ENCODE data around the gene SHANK3.

DNA sequence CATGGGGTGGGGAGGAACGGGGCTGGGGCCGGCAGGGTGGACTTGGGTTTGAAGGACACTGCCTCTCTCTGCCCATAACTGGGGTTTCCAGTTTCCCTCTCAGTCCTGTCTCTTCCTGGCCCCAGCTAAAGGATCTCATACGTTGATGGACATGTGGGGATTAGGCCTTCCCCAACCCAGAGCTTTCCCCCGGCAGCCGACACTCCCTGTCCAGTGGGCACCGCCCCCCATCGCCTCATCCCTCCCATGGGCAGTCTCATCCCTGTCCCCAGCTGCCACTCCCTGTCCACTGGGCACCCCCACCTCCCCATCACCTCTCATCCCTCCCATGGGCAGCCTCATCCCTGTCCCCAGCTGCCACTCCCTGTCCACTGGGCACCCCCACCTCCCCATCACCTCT is 43.2 kb downstream of the SHANK3 start:
- TF ChIP-seq, protein P1, sequence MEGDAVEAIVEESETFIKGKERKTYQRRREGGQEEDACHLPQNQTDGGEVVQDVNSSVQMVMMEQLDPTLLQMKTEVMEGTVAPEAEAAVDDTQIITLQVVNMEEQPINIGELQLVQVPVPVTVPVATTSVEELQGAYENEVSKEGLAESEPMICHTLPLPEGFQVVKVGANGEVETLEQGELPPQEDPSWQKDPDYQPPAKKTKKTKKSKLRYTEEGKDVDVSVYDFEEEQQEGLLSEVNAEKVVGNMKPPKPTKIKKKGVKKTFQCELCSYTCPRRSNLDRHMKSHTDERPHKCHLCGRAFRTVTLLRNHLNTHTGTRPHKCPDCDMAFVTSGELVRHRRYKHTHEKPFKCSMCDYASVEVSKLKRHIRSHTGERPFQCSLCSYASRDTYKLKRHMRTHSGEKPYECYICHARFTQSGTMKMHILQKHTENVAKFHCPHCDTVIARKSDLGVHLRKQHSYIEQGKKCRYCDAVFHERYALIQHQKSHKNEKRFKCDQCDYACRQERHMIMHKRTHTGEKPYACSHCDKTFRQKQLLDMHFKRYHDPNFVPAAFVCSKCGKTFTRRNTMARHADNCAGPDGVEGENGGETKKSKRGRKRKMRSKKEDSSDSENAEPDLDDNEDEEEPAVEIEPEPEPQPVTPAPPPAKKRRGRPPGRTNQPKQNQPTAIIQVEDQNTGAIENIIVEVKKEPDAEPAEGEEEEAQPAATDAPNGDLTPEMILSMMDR (IDR thresholded peaks at IDR 0.05) = no peak
- TF ChIP-seq EP300 (IDR thresholded peaks at IDR 0.05; ENCODE audit: low read depth) = no peak
- no peak for TF ChIP-seq POLR2A (IDR thresholded peaks at IDR 0.05)
- TF ChIP-seq POLR2AphosphoS5 (IDR thresholded peaks at IDR 0.05) = no peak

Data from transverse colon (tissue), 4 donors.